ENCODE data around the gene IZUMO1R.

DNA sequence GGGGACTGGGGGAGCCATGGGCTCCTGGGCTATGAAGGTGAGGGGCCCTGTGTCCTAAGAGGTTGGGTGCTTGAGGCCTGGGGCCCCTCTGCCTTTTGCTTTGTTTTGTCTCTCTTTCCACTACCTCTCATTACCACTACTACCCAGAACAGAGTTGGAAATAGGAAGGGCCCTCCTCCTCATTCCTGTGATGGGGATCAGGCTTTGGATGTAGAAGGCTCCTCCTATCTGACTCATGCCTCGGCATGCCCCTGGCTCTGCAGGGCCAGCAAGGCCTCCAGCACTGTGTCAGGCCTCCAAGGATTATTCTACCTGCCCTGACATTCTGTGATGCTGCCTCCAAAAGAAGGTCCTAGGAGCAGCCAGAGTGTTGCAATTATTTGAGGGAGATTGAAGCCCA lies 766 bp downstream of the IZUMO1R start:
- TF ChIP-seq NFE2L2 (IDR thresholded peaks at IDR 0.05; ENCODE audit: low read depth, low read length) (no peak), POLR2A (IDR thresholded peaks at IDR 0.05; ENCODE audit: low read depth, low read length) (no peak), BHLHE40 (IDR thresholded peaks at IDR 0.05; ENCODE audit: low read depth, low read length) (no peak), RFX5 (IDR thresholded peaks at IDR 0.05; ENCODE audit: low read depth, low read length) (no peak), CEBPB (IDR thresholded peaks at IDR 0.05; ENCODE audit: low read depth, low read length) (no peak), RAD21 (IDR thresholded peaks at IDR 0.05; ENCODE audit: low read length) (no peak), SMC3 (IDR thresholded peaks at IDR 0.05; ENCODE audit: low read depth, low read length) (no peak), MXI1 (IDR thresholded peaks at IDR 0.05; ENCODE audit: borderline replicate concordance, low read depth, low read length) (no peak)
- TF ChIP-seq, protein P1, sequence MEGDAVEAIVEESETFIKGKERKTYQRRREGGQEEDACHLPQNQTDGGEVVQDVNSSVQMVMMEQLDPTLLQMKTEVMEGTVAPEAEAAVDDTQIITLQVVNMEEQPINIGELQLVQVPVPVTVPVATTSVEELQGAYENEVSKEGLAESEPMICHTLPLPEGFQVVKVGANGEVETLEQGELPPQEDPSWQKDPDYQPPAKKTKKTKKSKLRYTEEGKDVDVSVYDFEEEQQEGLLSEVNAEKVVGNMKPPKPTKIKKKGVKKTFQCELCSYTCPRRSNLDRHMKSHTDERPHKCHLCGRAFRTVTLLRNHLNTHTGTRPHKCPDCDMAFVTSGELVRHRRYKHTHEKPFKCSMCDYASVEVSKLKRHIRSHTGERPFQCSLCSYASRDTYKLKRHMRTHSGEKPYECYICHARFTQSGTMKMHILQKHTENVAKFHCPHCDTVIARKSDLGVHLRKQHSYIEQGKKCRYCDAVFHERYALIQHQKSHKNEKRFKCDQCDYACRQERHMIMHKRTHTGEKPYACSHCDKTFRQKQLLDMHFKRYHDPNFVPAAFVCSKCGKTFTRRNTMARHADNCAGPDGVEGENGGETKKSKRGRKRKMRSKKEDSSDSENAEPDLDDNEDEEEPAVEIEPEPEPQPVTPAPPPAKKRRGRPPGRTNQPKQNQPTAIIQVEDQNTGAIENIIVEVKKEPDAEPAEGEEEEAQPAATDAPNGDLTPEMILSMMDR (conservative IDR thresholded peaks at IDR 0.05; ENCODE audit: low read depth, low read length), result no peak
- TF ChIP-seq, protein P2, sequence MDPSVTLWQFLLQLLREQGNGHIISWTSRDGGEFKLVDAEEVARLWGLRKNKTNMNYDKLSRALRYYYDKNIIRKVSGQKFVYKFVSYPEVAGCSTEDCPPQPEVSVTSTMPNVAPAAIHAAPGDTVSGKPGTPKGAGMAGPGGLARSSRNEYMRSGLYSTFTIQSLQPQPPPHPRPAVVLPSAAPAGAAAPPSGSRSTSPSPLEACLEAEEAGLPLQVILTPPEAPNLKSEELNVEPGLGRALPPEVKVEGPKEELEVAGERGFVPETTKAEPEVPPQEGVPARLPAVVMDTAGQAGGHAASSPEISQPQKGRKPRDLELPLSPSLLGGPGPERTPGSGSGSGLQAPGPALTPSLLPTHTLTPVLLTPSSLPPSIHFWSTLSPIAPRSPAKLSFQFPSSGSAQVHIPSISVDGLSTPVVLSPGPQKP (IDR thresholded peaks at IDR 0.05; ENCODE audit: borderline replicate concordance, low read depth, low read length), result no peak
- TF ChIP-seq, protein P3, sequence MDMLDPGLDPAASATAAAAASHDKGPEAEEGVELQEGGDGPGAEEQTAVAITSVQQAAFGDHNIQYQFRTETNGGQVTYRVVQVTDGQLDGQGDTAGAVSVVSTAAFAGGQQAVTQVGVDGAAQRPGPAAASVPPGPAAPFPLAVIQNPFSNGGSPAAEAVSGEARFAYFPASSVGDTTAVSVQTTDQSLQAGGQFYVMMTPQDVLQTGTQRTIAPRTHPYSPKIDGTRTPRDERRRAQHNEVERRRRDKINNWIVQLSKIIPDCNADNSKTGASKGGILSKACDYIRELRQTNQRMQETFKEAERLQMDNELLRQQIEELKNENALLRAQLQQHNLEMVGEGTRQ (IDR thresholded peaks at IDR 0.05; ENCODE audit: low read depth, low read length), result no peak

All from IMR-90 (cell line).